CD4-positive, alpha-beta T cell treated with Interleukin-15 for 4 hours (primary cell): ENCODE data around the gene MS4A12.
"Not testable (repeated sequence)": the region's sequence is repeated elsewhere in the genome, so short reads cannot be mapped to it uniquely, and the experiment has no call there.

Source experiments
- DNase-seq: peaks from one replicate; pipeline ENCODE4 v3.0.0-alpha.2; 2020; ENCODE audit warnings: low spot score

Gene MS4A12

GRCh38 chr11:60513496-60514460, 21.2 kb downstream of the MS4A12 start:
- no peak for DNase-seq

DNA sequence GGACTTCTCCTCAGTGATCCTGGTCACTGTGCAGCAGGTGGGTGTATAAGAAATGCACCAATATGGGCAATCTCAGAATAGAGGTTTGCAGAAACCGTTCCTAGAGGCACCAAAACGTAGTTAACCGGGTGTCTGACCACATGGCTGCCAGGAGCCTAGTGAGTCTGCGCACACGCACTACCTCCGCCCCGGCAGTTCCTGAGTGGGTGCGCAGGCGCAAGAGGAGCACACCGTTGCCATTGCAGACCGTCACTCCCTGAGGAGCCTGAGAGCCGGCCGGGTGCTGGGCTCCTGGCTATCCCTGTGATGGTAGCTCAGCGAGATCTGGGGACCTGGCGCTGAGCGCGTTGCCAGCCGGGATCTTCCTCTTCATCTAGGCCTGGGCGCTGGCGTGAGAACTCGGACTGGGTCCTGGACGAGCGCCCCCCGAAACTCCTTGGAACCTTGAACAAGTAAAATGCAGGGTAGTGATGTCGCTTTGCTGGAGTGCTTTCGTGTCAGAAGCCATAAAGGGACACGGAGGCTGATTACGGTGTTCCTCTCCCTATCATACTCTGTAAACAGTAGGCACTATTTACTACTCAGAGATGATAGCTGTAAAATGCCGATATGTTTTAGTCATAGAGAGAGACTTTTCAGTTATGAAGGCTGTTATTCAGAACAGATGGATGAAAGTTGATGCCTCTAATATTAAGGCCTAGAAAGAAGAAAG, 22.7 kb downstream of the MS4A12 start, which contains the start of gene MS4A13:
TSS of gene MS4A13 (plus strand) at position 249 of the 712 bp plus-strand sequence. CDS start 2,692 bp downstream, outside the sequence.
- no peak for DNase-seq

DNA sequence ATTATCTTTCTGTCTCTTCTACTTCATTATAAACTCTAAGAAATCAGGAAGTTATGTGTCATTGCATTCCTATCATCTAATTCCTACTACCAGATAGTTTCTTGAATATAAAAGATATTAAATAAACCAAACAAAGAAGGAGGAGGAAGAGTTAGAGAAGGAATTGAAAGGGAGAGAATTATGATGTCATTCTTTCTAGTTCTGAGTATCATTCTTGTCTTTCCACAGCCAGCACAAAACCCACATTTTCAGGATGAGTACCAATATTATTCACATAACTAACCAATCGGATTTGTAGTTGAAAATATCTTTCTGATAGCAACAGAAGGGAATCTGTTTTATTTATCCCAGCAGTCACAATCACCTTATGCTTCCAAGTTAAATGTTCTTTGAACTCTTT, 35.9 kb downstream of the MS4A12 start:
- no peak for DNase-seq

GRCh38 chr11:60528934-60529333, 36.4 kb downstream of the MS4A12 start:
- no peak for DNase-seq

- DNase-seq: no peak
Measured at GRCh38 chr11:60530454-60531100, 38.0 kb downstream of the MS4A12 start.

- not testable (repeated sequence) for DNase-seq
Measured at GRCh38 chr11:60532383-60532782, 39.8 kb downstream of the MS4A12 start.

- not testable (repeated sequence) for DNase-seq
Measured at GRCh38 chr11:60538627-60539026, 46.0 kb downstream of the MS4A12 start.

- DNase-seq: no peak
Measured at GRCh38 chr11:60544077-60544476, 51.5 kb downstream of the MS4A12 start.
